SK-N-MC (cell line): ENCODE measurements around the gene RDM1.

Source experiments
- EZH2 ChIP-seq: fragments of 200-600 bp; sonication (generic); IDR thresholded peaks from one replicate; pipeline ENCODE4 v1.6.1; 2017; ENCODE audit warnings: antibody characterized with exemption
- FOXP2 ChIP-seq: optimal IDR thresholded peaks from 2 replicates; pipeline ENCODE3; 2011; ENCODE audit warnings: mild to moderate bottlenecking, moderate library complexity; ENCODE audit not compliant: insufficient read depth; ENCODE audit errors: extremely low read length, control extremely low read depth
- POLR2AphosphoS5 ChIP-seq: IDR thresholded peaks from 2 replicates; pipeline ENCODE4 v1.6.1; 2012; ENCODE audit warnings: mild to moderate bottlenecking, low read depth, low read length, borderline replicate concordance

DNA sequence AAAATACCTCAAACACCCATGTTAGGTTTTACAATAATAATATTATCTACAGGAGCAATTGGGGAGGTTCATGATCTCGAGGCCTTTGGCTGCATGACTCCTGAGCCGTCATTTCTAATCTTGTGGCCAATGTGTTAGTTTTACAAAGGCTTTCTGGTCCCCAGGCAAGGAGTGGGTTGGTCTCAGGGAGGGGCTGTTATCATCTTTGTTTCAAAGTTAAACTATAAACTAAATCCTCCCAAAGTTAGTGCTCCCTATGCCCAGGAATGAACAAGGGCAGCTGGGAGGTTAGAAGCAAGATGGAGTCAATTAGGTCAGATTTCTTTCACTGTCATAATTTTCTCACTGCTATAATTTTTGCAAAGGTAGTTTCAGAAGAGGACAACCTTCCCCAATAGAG lies 41.3 kb downstream of the RDM1 start:
- TF ChIP-seq POLR2AphosphoS5 (no peak), EZH2 (no peak), FOXP2 (no peak)
